Measurements from ENCODE around the gene RAC3. TPM values are rescaled to one million over a fixed set of nuclear protein-coding genes. Genes with fewer than 3 reads are reported as not detected.
A peak's percentile ranks its signal among the peaks of the same experiment; 100 is the strongest.

RAC3 gene
- total RNA-seq, 1 experiment from 2014 or later, result 120 TPM

DNA sequence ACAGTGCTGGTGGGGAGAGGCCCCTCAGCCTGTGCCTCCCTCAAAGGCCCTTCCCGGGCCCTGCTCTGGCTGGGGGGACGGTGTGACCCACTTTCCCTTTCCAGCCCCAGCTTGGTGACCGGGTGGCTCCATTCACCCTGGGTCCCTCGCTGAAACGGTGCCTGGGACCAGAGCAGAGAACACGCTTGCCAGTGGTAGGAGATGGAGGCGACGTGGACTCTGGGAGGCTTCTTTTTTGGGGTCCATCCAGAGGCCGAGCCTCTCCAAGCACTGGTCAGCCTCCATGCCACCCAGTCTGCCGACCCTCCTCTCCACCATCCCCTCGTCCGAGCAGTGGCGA, 16.5 kb upstream of the RAC3 start:
- ATAC-seq (0 out of 2 replicates have a peak, but pooled peaks have one; percentile 3), DNase-seq (ENCODE audit: low read depth, low spot score) (no peak)
- H3K27me3 ChIP-seq (ENCODE audit: insufficient read depth, low read length), result no peaks in the 10 kb centered on the region
- H3K79me2 ChIP-seq (ENCODE audit: insufficient read depth, low read length), result peaks cover 7% of the 10 kb centered on the region; the same call in 1 of the 2 replicates
- CTCF ChIA-PET, result no interaction called here
- H3K36me3 ChIP-seq (ENCODE audit: control insufficient read depth in 1 of 2, insufficient read depth in 2 of 2, low read length in 2 of 2), result peaks cover 0 to 10% of the 10 kb centered on the region in 2 experiments; a peak in 1 of 4 replicates
- RAD21 ChIA-PET (ENCODE audit: low non-redundant PET in 1 of 2, low total read pairs in 2 of 2, uncharacterized antibody in 2 of 2, unreplicated experiment in 2 of 2), result no interaction called here
- no peaks in the 10 kb centered on the region for H3K9me3 ChIP-seq (ENCODE audit: control insufficient read depth in 1 of 2, insufficient read depth in 1 of 2, low read depth in 1 of 2, low read length in 2 of 2)
- intact Hi-C loops (cut with micrococcal nuclease), result no loop called here
- H4K20me1 ChIP-seq (ENCODE audit: insufficient read depth), result no peaks in the 10 kb centered on the region; the same call in 1 of the 2 replicates
- no peak overlapping the region; the same call in 1 of the 2 replicates for H3K27ac ChIP-seq (ENCODE audit: low read depth, low read length)
- H2AFZ ChIP-seq (ENCODE audit: low read depth, low read length, poor library complexity, severe bottlenecking), result no peak overlapping the region
- TF ChIP-seq ZBTB33 (IDR thresholded peaks at IDR 0.05; ENCODE audit: extremely low read depth, insufficient replicate concordance, low read length) (no peak), ZNF274 (IDR thresholded peaks at IDR 0.05; ENCODE audit: low read depth, low read length) (no peak), TCF7L2 (IDR thresholded peaks at IDR 0.05; ENCODE audit: borderline replicate concordance, extremely low read depth, insufficient read depth, insufficient read length) (no peak), POLR2A (IDR thresholded peaks at IDR 0.05; ENCODE audit: borderline replicate concordance, extremely low read depth, insufficient read depth, insufficient read length) (no peak), EZH2phosphoT487 (IDR thresholded peaks at IDR 0.05; ENCODE audit: borderline replicate concordance) (no peak), ELF1 (IDR thresholded peaks at IDR 0.05; ENCODE audit: borderline replicate concordance, low read depth) (no peak), POLR2AphosphoS5 (IDR thresholded peaks at IDR 0.05; ENCODE audit: low read depth, low read length) (no peak), EZH2 (IDR thresholded peaks at IDR 0.05) (no peak), CTCF (IDR thresholded peaks at IDR 0.05 in 2 of 3, conservative IDR thresholded peaks at IDR 0.05 in 1 of 3; ENCODE audit: borderline replicate concordance in 1 of 3, insufficient read depth in 1 of 3, low read depth in 2 of 3, low read length in 2 of 3) (no peak), EGR1 (IDR thresholded peaks at IDR 0.05; ENCODE audit: low read depth) (no peak)
- TF ChIP-seq, protein P1, sequence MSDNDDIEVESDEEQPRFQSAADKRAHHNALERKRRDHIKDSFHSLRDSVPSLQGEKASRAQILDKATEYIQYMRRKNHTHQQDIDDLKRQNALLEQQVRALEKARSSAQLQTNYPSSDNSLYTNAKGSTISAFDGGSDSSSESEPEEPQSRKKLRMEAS (IDR thresholded peaks at IDR 0.05), result no peak
- no TSS peak for BruUV-seq (replicated peaks)
- no peak overlapping the region for H3K4me2 ChIP-seq (ENCODE audit: low read length)
- H3K9me2 ChIP-seq (ENCODE audit: insufficient read depth), result no peaks in the 10 kb centered on the region
- no peak overlapping the region for H3K9ac ChIP-seq (ENCODE audit: low read length)
- H3K4me1 ChIP-seq (ENCODE audit: control insufficient read depth in 1 of 2, insufficient read depth in 2 of 2, low read length in 2 of 2), result peaks cover 15 to 18% of the 10 kb centered on the region in 2 experiments; a peak in 3 of 4 replicates
- POLR2A ChIA-PET, result no interaction called here
- H3K4me3 ChIP-seq (replicated peaks in 1 of 2; ENCODE audit: low read depth in 1 of 2, low read length in 2 of 2), result no peak overlapping the region
